Endothelial cell of umbilical vein (primary cell): ENCODE results near the gene NSDHL.

ENCODE experiments used
- CTCF ChIP-seq, 2 donors: IDR thresholded peaks; 1 replicate in 1 of 2; 2 replicates in 1 of 2; pipeline ENCODE4 v1.5.1; 2011; ENCODE audit warnings: low read length in 2 of 2, mild to moderate bottlenecking in 2 of 2, moderate library complexity in 2 of 2, control low read depth in 1 of 2, inconsistent platforms in 1 of 2, low read depth in 1 of 2; ENCODE audit not compliant: insufficient read depth in 1 of 2; ENCODE audit errors: extremely low read depth in 1 of 2
- EZH2 ChIP-seq: IDR thresholded peaks from 2 replicates; pipeline ENCODE4 v1.6.1; 2012; ENCODE audit warnings: borderline replicate concordance, low read depth, mild to moderate bottlenecking, moderate library complexity, low read length, inconsistent platforms; ENCODE audit not compliant: severe bottlenecking
- FOS ChIP-seq: IDR thresholded peaks from 2 replicates; pipeline ENCODE4 v1.6.1; 2011; ENCODE audit warnings: mild to moderate bottlenecking, low read length, moderate library complexity, borderline replicate concordance; ENCODE audit not compliant: insufficient read depth
- MAX ChIP-seq: IDR thresholded peaks from 2 replicates; pipeline ENCODE4 v1.6.1; 2011; ENCODE audit not compliant: insufficient read depth, insufficient read length
- POLR2A ChIP-seq: IDR thresholded peaks from 2 replicates; pipeline ENCODE4 v1.6.1; 2012; ENCODE audit warnings: low read depth, mild to moderate bottlenecking, control low read depth, low read length
- POLR2AphosphoS5 ChIP-seq: IDR thresholded peaks from 2 replicates; pipeline ENCODE4 v1.6.1; 2012; ENCODE audit warnings: low read depth, mild to moderate bottlenecking, control low read depth, low read length, moderate library complexity; ENCODE audit not compliant: insufficient read depth

- TF ChIP-seq MAX (no peak), POLR2AphosphoS5 (no peak), CTCF (IDR thresholded peaks at IDR 0.05; ENCODE audit: extremely low read depth in 1 of 2, insufficient read depth in 1 of 2, low read depth in 1 of 2, low read length in 2 of 2) (peak; percentile 54 to 76), POLR2A (no peak), FOS (no peak), EZH2 (no peak)
Observed at GRCh38 chrX:152904151-152905080, 73.6 kb downstream of the NSDHL start.
